ENCODE results near the gene SHC3. TPM values are rescaled to one million over a fixed set of nuclear protein-coding genes. Genes with fewer than 3 reads are reported as not detected.

Gene SHC3
- total RNA-seq, 1 experiment from 2014 or later: 0.27 TPM

GRCh38 chr9:89047667-89048066 is 131.0 kb downstream of the SHC3 start:
- Histone ChIP-seq H3K9ac (ENCODE audit: low read length) (no peak overlapping the region), H4K20me1 (ENCODE audit: insufficient read depth) (no peaks in the 10 kb centered on the region), H3K4me2 (ENCODE audit: low read length) (no peak overlapping the region), H3K9me3 (ENCODE audit: control insufficient read depth in 1 of 2, insufficient read depth in 1 of 2, low read depth in 1 of 2, low read length in 2 of 2) (no peaks in the 10 kb centered on the region), H3K9me2 (ENCODE audit: insufficient read depth) (no peaks in the 10 kb centered on the region), H3K4me3 (replicated peaks in 1 of 2; ENCODE audit: low read depth in 1 of 2, low read length in 2 of 2) (no peak overlapping the region), H3K27me3 (ENCODE audit: insufficient read depth, low read length) (no peaks in the 10 kb centered on the region), H3K27ac (ENCODE audit: low read depth, low read length) (no peak overlapping the region), H3K36me3 (ENCODE audit: control insufficient read depth in 1 of 2, insufficient read depth in 2 of 2, low read length in 2 of 2) (no peaks in the 10 kb centered on the region), H2AFZ (ENCODE audit: low read depth, low read length, poor library complexity, severe bottlenecking) (no peak overlapping the region), H3K4me1 (ENCODE audit: control insufficient read depth in 1 of 2, insufficient read depth in 2 of 2, low read length in 2 of 2) (no peaks in the 10 kb centered on the region), H3K79me2 (ENCODE audit: insufficient read depth, low read length) (no peaks in the 10 kb centered on the region)
- DNase-seq (ENCODE audit: low read depth, low spot score) (no peak), ATAC-seq (no peak)
- RAD21 ChIA-PET (ENCODE audit: low non-redundant PET in 1 of 2, low total read pairs in 2 of 2, uncharacterized antibody in 2 of 2, unreplicated experiment in 2 of 2): no interaction called here
- CTCF ChIA-PET: no interaction called here
- intact Hi-C loops (cut with micrococcal nuclease): no loop called here
- TF ChIP-seq SP1 (IDR thresholded peaks at IDR 0.05; ENCODE audit: low read depth) (no peak), YY1 (IDR thresholded peaks at IDR 0.05; ENCODE audit: extremely low read depth, insufficient replicate concordance, low read depth, low read length) (no peak), ZNF274 (IDR thresholded peaks at IDR 0.05; ENCODE audit: low read depth, low read length) (no peak), REST (IDR thresholded peaks at IDR 0.05; ENCODE audit: low read depth) (no peak)
- BruUV-seq (replicated peaks): no TSS peak
- POLR2A ChIA-PET: no interaction called here

GRCh38 chr9:89046832-89047231 is 131.8 kb downstream of the SHC3 start:
- no peak overlapping the region for H2AFZ ChIP-seq (ENCODE audit: low read depth, low read length, poor library complexity, severe bottlenecking)
- H3K4me1 ChIP-seq (ENCODE audit: control insufficient read depth in 1 of 2, insufficient read depth in 2 of 2, low read length in 2 of 2): no peaks in the 10 kb centered on the region
- H3K79me2 ChIP-seq (ENCODE audit: insufficient read depth, low read length): no peaks in the 10 kb centered on the region
- ATAC-seq (no peak), DNase-seq (ENCODE audit: low read depth, low spot score) (no peak)
- H3K4me3 ChIP-seq (replicated peaks in 1 of 2; ENCODE audit: low read depth in 1 of 2, low read length in 2 of 2): no peak overlapping the region
- H3K36me3 ChIP-seq (ENCODE audit: control insufficient read depth in 1 of 2, insufficient read depth in 2 of 2, low read length in 2 of 2): no peaks in the 10 kb centered on the region
- no peak overlapping the region for H3K9ac ChIP-seq (ENCODE audit: low read length)
- ChIA-PET POLR2A (no interaction called here), RAD21 (ENCODE audit: low non-redundant PET in 1 of 2, low total read pairs in 2 of 2, uncharacterized antibody in 2 of 2, unreplicated experiment in 2 of 2) (no interaction called here), CTCF (no interaction called here)
- no peak for TF ChIP-seq POLR2AphosphoS5 (IDR thresholded peaks at IDR 0.05; ENCODE audit: low read depth, low read length)
- no peak for TF ChIP-seq SP1 (IDR thresholded peaks at IDR 0.05; ENCODE audit: low read depth)
- TF ChIP-seq SRF (IDR thresholded peaks at IDR 0.05; ENCODE audit: low read depth): no peak
- intact Hi-C loops (cut with micrococcal nuclease): no loop called here
- H3K27ac ChIP-seq (ENCODE audit: low read depth, low read length): no peak overlapping the region
- H3K27me3 ChIP-seq (ENCODE audit: insufficient read depth, low read length): no peaks in the 10 kb centered on the region; the same call in 1 of the 2 replicates
- no peaks in the 10 kb centered on the region for H3K9me2 ChIP-seq (ENCODE audit: insufficient read depth)
- H3K9me3 ChIP-seq (ENCODE audit: control insufficient read depth in 1 of 2, insufficient read depth in 1 of 2, low read depth in 1 of 2, low read length in 2 of 2): no peaks in the 10 kb centered on the region
- BruUV-seq (replicated peaks): no TSS peak
- no peaks in the 10 kb centered on the region for H4K20me1 ChIP-seq (ENCODE audit: insufficient read depth)
- no peak overlapping the region for H3K4me2 ChIP-seq (ENCODE audit: low read length)

Data from HCT116 (cell line).